GM19043 (cell line): Measurements from ENCODE around the gene CDK14.
A peak's percentile ranks its signal among the peaks of the same experiment; 100 is the strongest.
"Not testable (repeated sequence)": the region's sequence is repeated elsewhere in the genome, so short reads cannot be mapped to it uniquely, and the experiment has no call there.

Experiments used
- ATAC-seq: cut with Tn5 transposase; IDR thresholded peaks from one replicate; pipeline ENCODE4 v1.9.1; 2021; ENCODE audit warnings: low read depth; ENCODE audit not compliant: unreplicated experiment

The CDK14 gene

GRCh38 chr7:90876701-90877100 is 280.6 kb downstream of the CDK14 start:
- no peak for ATAC-seq

GRCh38 chr7:90877201-90877600 is 281.1 kb downstream of the CDK14 start:
- peak; percentile 66 for ATAC-seq

- no peak for ATAC-seq
Measured at GRCh38 chr7:90879924-90880323, 283.8 kb downstream of the CDK14 start.

GRCh38 chr7:90886416-90886815 is 290.3 kb downstream of the CDK14 start:
- ATAC-seq = no peak

- no peak for ATAC-seq
Measured at GRCh38 chr7:90889210-90889609, 293.1 kb downstream of the CDK14 start.

GRCh38 chr7:90889644-90890043 is 293.5 kb downstream of the CDK14 start:
- ATAC-seq = no peak

- ATAC-seq = no peak
Measured at GRCh38 chr7:90891529-90891928, 295.4 kb downstream of the CDK14 start.

- no peak for ATAC-seq
Measured at GRCh38 chr7:90892213-90892612, 296.1 kb downstream of the CDK14 start.

- no peak for ATAC-seq
Measured at GRCh38 chr7:90894122-90894521, 298.0 kb downstream of the CDK14 start.

- no peak for ATAC-seq
Measured at GRCh38 chr7:90896458-90896857, 300.3 kb downstream of the CDK14 start.

- no peak for ATAC-seq
Measured at GRCh38 chr7:90897961-90898469, 301.9 kb downstream of the CDK14 start.

GRCh38 chr7:90900628-90901356 is 304.7 kb downstream of the CDK14 start:
- no peak for ATAC-seq

- no peak for ATAC-seq
Measured at GRCh38 chr7:90903841-90904240, 307.7 kb downstream of the CDK14 start.

GRCh38 chr7:90910136-90910535 is 314.0 kb downstream of the CDK14 start:
- no peak for ATAC-seq

- no peak for ATAC-seq
Measured at GRCh38 chr7:90916319-90916718, 320.2 kb downstream of the CDK14 start.

GRCh38 chr7:90917539-90917938 is 321.4 kb downstream of the CDK14 start:
- no peak for ATAC-seq

GRCh38 chr7:90918303-90918702 is 322.2 kb downstream of the CDK14 start:
- ATAC-seq = no peak

GRCh38 chr7:90919816-90920215 is 323.7 kb downstream of the CDK14 start:
- ATAC-seq = no peak

- no peak for ATAC-seq
Measured at GRCh38 chr7:90920336-90920735, 324.2 kb downstream of the CDK14 start.

- no peak for ATAC-seq
Measured at GRCh38 chr7:90923541-90923997, 327.4 kb downstream of the CDK14 start.

- not testable (repeated sequence) for ATAC-seq
Measured at GRCh38 chr7:90928700-90929424, 332.7 kb downstream of the CDK14 start.
